SH-SY5Y (cell line): ENCODE results near the gene MMP28.

Experiments
- GATA2 ChIP-seq: IDR thresholded peaks from 2 replicates; pipeline ENCODE4 v1.6.1; 2011; ENCODE audit warnings: mild to moderate bottlenecking, low read depth, low read length
- GATA3 ChIP-seq: IDR thresholded peaks from 2 replicates; pipeline ENCODE4 v1.6.1; 2011; ENCODE audit warnings: low read depth, mild to moderate bottlenecking, low read length, moderate library complexity

DNA sequence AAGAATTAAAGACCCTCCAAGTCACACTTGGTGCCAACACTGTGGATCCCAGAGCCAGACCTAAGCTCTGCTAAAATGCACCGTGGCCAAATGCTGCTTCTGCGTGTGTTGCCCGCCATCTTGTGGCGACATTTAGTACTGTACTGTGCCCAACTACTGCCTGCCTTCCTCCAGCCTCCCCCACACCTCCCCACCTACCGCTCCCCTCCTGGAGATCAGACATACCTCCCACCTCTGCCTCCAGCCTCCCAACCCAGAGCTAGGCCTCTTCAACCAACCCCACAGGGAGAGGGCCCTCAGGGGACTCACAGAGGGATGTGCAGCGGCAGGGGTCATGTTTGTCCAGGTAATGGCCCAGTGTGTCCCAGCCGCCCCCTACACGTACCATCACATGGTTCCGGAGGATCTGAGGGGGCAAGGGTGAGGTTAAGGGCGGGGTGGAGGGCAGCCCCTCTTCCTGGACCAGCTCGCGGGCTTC lies 47.9 kb downstream of the MMP28 start:
- no peak for TF ChIP-seq GATA2
- TF ChIP-seq GATA3: no peak
